H9 (cell line): ENCODE data around the gene RILP. TPM values are rescaled to one million over a fixed set of nuclear protein-coding genes. Genes with fewer than 3 reads are reported as not detected.

Experiments
- DNase-seq: peaks from one replicate; pipeline ENCODE4 v3.0.0-alpha.2; 2017
- H2AFZ ChIP-seq: one replicate; pipeline ENCODE4 v1.6.1; 2013; ENCODE audit warnings: mild to moderate bottlenecking, low read length, control low read depth, moderate library complexity
- H2AK5ac ChIP-seq: 2 replicates; pipeline ENCODE4 v1.6.1; 2013; ENCODE audit warnings: low read length, control low read depth, mixed read lengths; ENCODE audit not compliant: insufficient read length
- H2BK120ac ChIP-seq: one replicate; pipeline ENCODE4 v1.6.1; 2013; ENCODE audit warnings: low read depth, mild to moderate bottlenecking, low read length, control low read depth, inconsistent platforms; ENCODE audit not compliant: poor library complexity, severe bottlenecking
- H2BK12ac ChIP-seq: 2 replicates; pipeline ENCODE4 v1.6.1; 2013; ENCODE audit warnings: low read length, control low read depth, mixed read lengths, low read depth; ENCODE audit not compliant: insufficient read length
- H2BK15ac ChIP-seq: 2 replicates; pipeline ENCODE4 v1.6.1; 2013; ENCODE audit warnings: low read depth, low read length, control low read depth
- H2BK20ac ChIP-seq: one replicate; pipeline ENCODE4 v1.6.1; 2013; ENCODE audit warnings: low read depth, mild to moderate bottlenecking, low read length, control low read depth, inconsistent platforms; ENCODE audit not compliant: poor library complexity, severe bottlenecking
- H2BK5ac ChIP-seq: 2 replicates; pipeline ENCODE4 v1.6.1; 2013; ENCODE audit warnings: low read length, control low read depth, mixed read lengths; ENCODE audit not compliant: insufficient read length
- H3K14ac ChIP-seq: 2 replicates; pipeline ENCODE4 v1.6.1; 2013; ENCODE audit warnings: low read length, control low read depth; ENCODE audit not compliant: insufficient read depth
- H3K18ac ChIP-seq: 2 replicates; pipeline ENCODE4 v1.6.1; 2013; ENCODE audit warnings: low read depth, mild to moderate bottlenecking, mixed read lengths, low read length, control low read depth; ENCODE audit not compliant: insufficient read length
- H3K23ac ChIP-seq: 2 replicates; pipeline ENCODE4 v1.6.1; 2013; ENCODE audit warnings: low read length, control low read depth, mixed read lengths, low read depth; ENCODE audit not compliant: insufficient read length
- H3K23me2 ChIP-seq: 2 replicates; pipeline ENCODE4 v1.6.1; 2013; ENCODE audit warnings: low read depth, mild to moderate bottlenecking, mixed read lengths, low read length, control low read depth; ENCODE audit not compliant: insufficient read length, poor library complexity, severe bottlenecking
- H3K27ac ChIP-seq: 2 replicates; pipeline ENCODE4 v1.5.1; 2013; ENCODE audit warnings: low read length, control low read depth, mixed read lengths, low read depth; ENCODE audit not compliant: insufficient read length
- H3K27me3 ChIP-seq: 2 replicates; pipeline ENCODE4 v1.6.1; 2013; ENCODE audit warnings: low read length, control low read depth, inconsistent platforms; ENCODE audit not compliant: insufficient read depth
- H3K4ac ChIP-seq: 2 replicates; pipeline ENCODE4 v1.6.1; 2013; ENCODE audit warnings: low read depth, mild to moderate bottlenecking, control low read depth, inconsistent platforms, low read length, moderate library complexity
- H3K4me1 ChIP-seq: 2 replicates; pipeline ENCODE4 v1.6.1; 2013; ENCODE audit warnings: low read length, control low read depth, inconsistent platforms; ENCODE audit not compliant: insufficient read depth
- H3K4me2 ChIP-seq: 2 replicates; pipeline ENCODE4 v1.6.1; 2013; ENCODE audit warnings: low read length, control low read depth, mixed read lengths; ENCODE audit not compliant: insufficient read length, insufficient read depth
- H3K56ac ChIP-seq: 2 replicates; pipeline ENCODE4 v1.6.1; 2013; ENCODE audit warnings: low read depth, mild to moderate bottlenecking, mixed read lengths, low read length, control low read depth; ENCODE audit not compliant: insufficient read length
- H3K79me1 ChIP-seq: 2 replicates; pipeline ENCODE4 v1.6.1; 2013; ENCODE audit warnings: low read depth, mild to moderate bottlenecking, moderate library complexity, low read length, control low read depth, inconsistent platforms; ENCODE audit not compliant: insufficient read depth, poor library complexity, severe bottlenecking
- H3K79me2 ChIP-seq: 2 replicates; pipeline ENCODE4 v1.6.1; 2013; ENCODE audit warnings: low read length, control low read depth, inconsistent platforms; ENCODE audit not compliant: insufficient read depth
- H3K9ac ChIP-seq: 2 replicates; pipeline ENCODE4 v1.6.1; 2013; ENCODE audit warnings: low read length, control low read depth, mixed read lengths; ENCODE audit not compliant: insufficient read length; ENCODE audit errors: extremely low read depth
- H3K9me3 ChIP-seq: one replicate; pipeline ENCODE4 v1.6.1; 2013; ENCODE audit warnings: low read depth, low read length, inconsistent platforms; ENCODE audit not compliant: control insufficient read depth
- H3T11ph ChIP-seq: one replicate; pipeline ENCODE4 v1.6.1; 2013; ENCODE audit warnings: mild to moderate bottlenecking, low read length, control low read depth, inconsistent platforms
- H4K20me1 ChIP-seq: one replicate; pipeline ENCODE4 v1.6.1; 2013; ENCODE audit not compliant: control insufficient read depth, insufficient read length, insufficient read depth
- H4K5ac ChIP-seq: 2 replicates; pipeline ENCODE4 v1.6.1; 2013; ENCODE audit warnings: low read depth, mild to moderate bottlenecking, mixed read lengths, low read length, control low read depth; ENCODE audit not compliant: insufficient read length
- H4K8ac ChIP-seq: replicated peaks from 2 replicates; pipeline ENCODE4 v1.6.1; 2013; ENCODE audit warnings: low read length, control low read depth, mixed read lengths, low read depth; ENCODE audit not compliant: insufficient read length
- H4K91ac ChIP-seq: 2 replicates; pipeline ENCODE4 v1.6.1; 2013; ENCODE audit warnings: low read depth, mild to moderate bottlenecking, moderate library complexity, mixed read lengths, low read length, control low read depth; ENCODE audit not compliant: insufficient read length
- H3K27ac Mint-ChIP-seq, 3 experiments: 2 replicates in 2 of 3; 3 replicates in 1 of 3; pipeline ENCODE4 v1.8.0; 2020 to 2021; ENCODE audit warnings: mixed read lengths in 3 of 3, mild to moderate bottlenecking in 1 of 3, moderate library complexity in 1 of 3
- H3K27me3 Mint-ChIP-seq: 2 replicates; pipeline ENCODE4 v1.8.0; 2021; ENCODE audit warnings: low read depth, mild to moderate bottlenecking, moderate library complexity, mixed read lengths
- H3K36me3 Mint-ChIP-seq, 3 experiments: 2 replicates in 2 of 3; 3 replicates in 1 of 3; pipeline ENCODE4 v1.8.0; 2020 to 2021; ENCODE audit warnings: low read depth in 3 of 3, mixed read lengths in 3 of 3; ENCODE audit not compliant: insufficient read depth in 1 of 3
- H3K4me1 Mint-ChIP-seq, 2 experiments: 2 replicates each; pipeline ENCODE4 v1.8.0; 2020; ENCODE audit warnings: mixed read lengths in 2 of 2
- H3K4me3 Mint-ChIP-seq, 2 experiments: 2 replicates in 1 of 2; 3 replicates in 1 of 2; pipeline ENCODE4 v1.8.0; 2020 to 2021; ENCODE audit warnings: mild to moderate bottlenecking in 2 of 2, mixed read lengths in 2 of 2, moderate library complexity in 1 of 2
- H3K9me3 Mint-ChIP-seq, 2 experiments: 2 replicates in 1 of 2; 3 replicates in 1 of 2; pipeline ENCODE4 v1.8.0; 2020; ENCODE audit warnings: mild to moderate bottlenecking in 2 of 2, mixed read lengths in 2 of 2, moderate library complexity in 1 of 2
- WGBS: extraction: QIAGEN DNeasy Blood & Tissue Kit; methylation state at CpG from one replicate; pipeline ENCODE4 v1.1.7; 2013; ENCODE audit warnings: missing lambda C conversion rate, low lambda C conversion rate, mixed read lengths; ENCODE audit not compliant: insufficient read length; ENCODE audit errors: extremely low coverage; 5-methylcytosine and 5-hydroxymethylcytosine counted together
- total RNA-seq: library from RNA; stranded (reverse); gene quantifications from 2 replicates; pipeline ENCODE4 v1.2.1, GENCODE V29; 2021
- TF ChIP-seq, protein P1 (sequence below): fragments of 200-600 bp; sonication (generic); conservative IDR thresholded peaks from 3 replicates; pipeline ENCODE4 v1.8.0; 2021; ENCODE audit warnings: antibody characterized with exemption, mild to moderate bottlenecking

RILP gene
- total RNA-seq, 1 experiment from 2014 or later: 5.4 TPM

DNA sequence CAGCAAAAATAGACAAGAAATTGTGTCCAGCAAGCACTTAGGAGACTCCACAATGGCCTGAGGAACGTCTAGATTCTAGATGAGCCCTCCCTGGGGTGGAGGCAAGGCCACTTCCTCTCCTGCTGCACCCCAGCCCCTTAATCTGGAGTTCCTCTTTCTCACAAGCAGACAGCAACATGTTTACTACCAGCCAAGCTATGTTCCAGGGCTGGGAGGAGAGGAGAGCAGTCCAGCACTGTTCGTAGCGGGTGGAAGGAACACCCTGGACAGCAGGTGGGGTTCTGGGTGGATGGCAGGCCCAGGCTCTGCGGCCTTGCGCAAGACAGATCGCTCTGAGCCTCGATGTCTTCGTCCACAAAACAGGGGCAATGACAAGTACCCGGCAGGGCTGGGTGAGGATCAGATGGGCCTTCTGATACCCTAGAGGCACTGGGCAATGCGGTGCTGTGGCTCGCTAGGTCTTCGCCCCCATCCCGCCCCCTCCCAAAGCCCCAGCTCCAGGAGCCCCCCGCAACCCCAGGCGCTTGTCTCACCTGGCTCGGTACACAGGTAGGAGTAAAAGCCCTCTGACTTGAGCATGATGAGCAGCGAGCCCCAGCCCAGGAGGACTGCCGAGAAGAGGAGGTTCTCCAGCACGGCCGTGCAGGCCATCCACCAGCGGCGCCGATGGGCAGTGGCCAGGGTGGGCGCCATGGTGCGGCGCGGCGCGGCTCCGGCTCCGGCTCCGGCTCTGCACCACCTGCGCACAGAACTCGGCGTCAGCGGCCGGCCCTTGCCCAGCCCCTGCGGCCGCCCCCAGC, 22.3 kb downstream of the RILP start:
- no peaks in the 10 kb centered on the region; a peak in 2 of 5 replicates for H3K9me3 Mint-ChIP-seq
- peak overlapping the region in 1 of 3 experiments; percentile 89; a peak in 1 of 7 replicates for H3K27ac Mint-ChIP-seq
- no CpG with 5 or more reads among the region's 39 CpGs for WGBS

More for the DNA sequence above, 22.3 kb downstream of the RILP start:
- Histone ChIP-seq H2AFZ (no peak overlapping the region), H2BK120ac (no peak overlapping the region), H3K23ac (no peak overlapping the region), H4K8ac (no peak overlapping the region), H3K79me1 (no peaks in the 10 kb centered on the region), H3K18ac (no peak overlapping the region), H4K20me1 (no peaks in the 10 kb centered on the region), H3K4ac (no peak overlapping the region), H3K14ac (no peak overlapping the region), H3K27me3 (no peaks in the 10 kb centered on the region), H4K91ac (no peak overlapping the region), H2AK5ac (no peak overlapping the region), H2BK20ac (no peak overlapping the region), H4K5ac (no peak overlapping the region), H3T11ph (no peak overlapping the region), H3K27ac (no peak overlapping the region), H2BK15ac (no peak overlapping the region), H2BK12ac (no peak overlapping the region), H2BK5ac (no peak overlapping the region), H3K4me2 (peak overlapping the region; percentile 72), H3K56ac (no peak overlapping the region), H3K4me1 (no peaks in the 10 kb centered on the region; the same call in 1 of the 2 replicates), H3K9ac (no peak overlapping the region), H3K23me2 (peaks cover 17% of the 10 kb centered on the region), H3K9me3 (no peaks in the 10 kb centered on the region), H3K79me2 (no peaks in the 10 kb centered on the region)
- H3K36me3 Mint-ChIP-seq: peaks cover 0 to 5% (median 0%) of the 10 kb centered on the region in 3 experiments; a peak in 5 of 7 replicates
- peak; percentile 60 for DNase-seq
- peak overlapping the region; percentile 54 to 79 for H3K4me3 Mint-ChIP-seq
- H3K4me1 Mint-ChIP-seq: peaks cover 24 to 28% of the 10 kb centered on the region in 2 experiments
- H3K27me3 Mint-ChIP-seq: peaks cover 10% of the 10 kb centered on the region
- TF ChIP-seq, protein P1, sequence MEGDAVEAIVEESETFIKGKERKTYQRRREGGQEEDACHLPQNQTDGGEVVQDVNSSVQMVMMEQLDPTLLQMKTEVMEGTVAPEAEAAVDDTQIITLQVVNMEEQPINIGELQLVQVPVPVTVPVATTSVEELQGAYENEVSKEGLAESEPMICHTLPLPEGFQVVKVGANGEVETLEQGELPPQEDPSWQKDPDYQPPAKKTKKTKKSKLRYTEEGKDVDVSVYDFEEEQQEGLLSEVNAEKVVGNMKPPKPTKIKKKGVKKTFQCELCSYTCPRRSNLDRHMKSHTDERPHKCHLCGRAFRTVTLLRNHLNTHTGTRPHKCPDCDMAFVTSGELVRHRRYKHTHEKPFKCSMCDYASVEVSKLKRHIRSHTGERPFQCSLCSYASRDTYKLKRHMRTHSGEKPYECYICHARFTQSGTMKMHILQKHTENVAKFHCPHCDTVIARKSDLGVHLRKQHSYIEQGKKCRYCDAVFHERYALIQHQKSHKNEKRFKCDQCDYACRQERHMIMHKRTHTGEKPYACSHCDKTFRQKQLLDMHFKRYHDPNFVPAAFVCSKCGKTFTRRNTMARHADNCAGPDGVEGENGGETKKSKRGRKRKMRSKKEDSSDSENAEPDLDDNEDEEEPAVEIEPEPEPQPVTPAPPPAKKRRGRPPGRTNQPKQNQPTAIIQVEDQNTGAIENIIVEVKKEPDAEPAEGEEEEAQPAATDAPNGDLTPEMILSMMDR: no peak
